Erythroblast (primary cell): ENCODE data around the gene MICAL1.

Experiments used
- DNase-seq, 2 experiments: peaks; one replicate each; lab custom pipeline; 2025; lab: John Stamatoyannopoulos, UW
- GATA1 ChIP-seq: IDR thresholded peaks from 2 replicates; pipeline ENCODE4 v1.6.1; 2011; ENCODE audit warnings: low read depth, mild to moderate bottlenecking, control low read depth, low read length, moderate library complexity
- POLR2A ChIP-seq: IDR thresholded peaks from 2 replicates; pipeline ENCODE4 v1.6.1; 2011; ENCODE audit warnings: mild to moderate bottlenecking, low read length

The MICAL1 gene

DNA sequence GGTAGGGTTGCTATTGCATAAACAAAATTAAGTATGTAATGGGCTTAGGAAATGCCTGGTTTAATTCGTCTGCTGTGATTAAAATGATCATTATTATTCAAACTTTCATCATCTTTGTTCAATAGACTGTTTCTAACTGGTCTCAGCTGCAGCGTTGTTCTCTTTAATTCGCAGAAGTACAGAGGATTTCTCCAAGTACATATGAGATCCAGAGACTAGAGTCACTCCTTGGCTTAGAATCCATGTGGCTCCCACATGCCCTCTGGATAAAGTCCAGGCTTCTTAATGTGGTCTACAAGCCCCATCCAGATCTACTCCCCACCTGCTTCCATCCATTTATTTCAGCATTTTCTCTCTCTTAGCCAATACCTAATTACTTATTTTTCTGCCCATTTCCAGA is 28.6 kb upstream of the MICAL1 start:
- no peak for DNase-seq
- TF ChIP-seq GATA1 = no peak

GRCh38 chr6:109483735-109484057 is 28.1 kb upstream of the MICAL1 start:
- no peak for DNase-seq
- TF ChIP-seq GATA1 (no peak), POLR2A (no peak)

DNA sequence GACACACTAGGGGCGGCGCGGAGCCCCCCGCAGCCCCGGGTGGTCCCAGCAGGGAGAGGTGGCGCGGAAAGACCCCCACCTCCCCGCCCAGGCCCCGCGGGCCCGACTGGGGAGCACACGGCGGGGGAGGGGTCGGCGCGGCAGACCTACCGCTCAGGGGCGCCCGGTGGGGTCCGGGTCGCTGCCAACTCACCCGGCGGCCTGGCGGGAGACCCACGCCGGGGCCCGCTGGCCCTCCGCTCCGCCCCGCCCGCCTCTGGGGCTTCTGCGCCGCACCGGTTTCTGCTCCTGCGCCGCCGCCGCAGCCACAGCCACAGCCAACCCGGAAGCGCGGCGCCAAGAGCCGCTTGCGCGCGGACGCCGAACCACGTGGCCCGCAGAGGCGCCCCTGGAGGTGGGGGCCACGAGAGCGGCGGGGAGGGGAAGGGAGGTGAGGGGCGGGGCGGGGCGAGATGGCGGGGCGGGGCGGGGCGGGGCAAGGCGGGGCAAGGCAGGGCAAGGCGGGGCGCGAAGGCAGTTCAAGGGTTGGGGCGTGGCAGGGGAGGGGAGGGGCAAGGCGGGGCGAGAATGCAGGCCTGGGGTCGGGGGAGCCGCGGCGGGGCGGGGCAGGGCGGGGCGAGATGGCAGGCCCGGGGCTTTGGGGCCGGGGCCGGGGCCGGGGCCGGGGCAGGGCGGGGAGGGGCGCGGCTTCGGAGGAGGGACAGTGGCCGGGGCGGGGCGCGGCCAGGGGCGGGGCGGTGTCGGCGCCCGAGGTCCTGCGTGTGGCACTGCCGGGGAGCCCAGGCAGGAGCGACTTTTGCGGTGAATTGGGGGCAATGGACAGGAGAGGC is 27.5 kb upstream of the MICAL1 start, which contains the start of gene ZBTB24:
Gene ZBTB24, minus strand, starts transcription at position 315 of the 830 bp plus-strand sequence. CDS start 1,193 bp downstream, outside the sequence.
- DNase-seq = peak; percentile 84 to 89
- no peak for TF ChIP-seq GATA1
- peak; percentile 35 for TF ChIP-seq POLR2A

GRCh38 chr6:109480993-109481480 is 25.5 kb upstream of the MICAL1 start:
- no peak for DNase-seq
- TF ChIP-seq POLR2A (no peak), GATA1 (no peak)

- DNase-seq = no peak
- TF ChIP-seq POLR2A (no peak), GATA1 (no peak)
Observed at GRCh38 chr6:109478841-109479624, 23.5 kb upstream of the MICAL1 start.

- TF ChIP-seq POLR2A = no peak
- TF ChIP-seq GATA1 = no peak
- DNase-seq = no peak
Observed at GRCh38 chr6:109478222-109478805, 22.7 kb upstream of the MICAL1 start.

GRCh38 chr6:109477725-109478124 is 22.2 kb upstream of the MICAL1 start:
- TF ChIP-seq POLR2A (no peak), GATA1 (no peak)

DNA sequence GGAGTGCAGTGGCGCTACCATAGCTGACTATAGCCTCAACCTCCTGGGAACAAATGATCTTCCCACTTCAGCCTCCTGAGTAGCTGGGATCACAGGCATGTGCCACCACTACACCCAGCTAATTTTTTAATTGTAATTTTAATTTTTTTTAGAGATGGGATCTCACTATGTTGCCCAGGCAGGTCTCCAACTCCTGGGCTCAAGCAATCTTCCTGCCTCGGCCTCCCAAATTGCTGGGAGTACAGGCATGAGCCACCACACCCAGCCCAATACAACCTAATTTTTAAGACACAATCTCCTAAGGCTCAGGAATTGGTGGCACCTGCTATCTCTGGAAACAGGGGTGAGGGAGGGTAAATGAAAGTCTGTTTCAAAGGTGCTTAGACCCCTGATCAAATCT is 21.6 kb upstream of the MICAL1 start:
- no peak for TF ChIP-seq POLR2A
- TF ChIP-seq GATA1 = no peak
- no peak for DNase-seq

More at GRCh38 chr6:109477725-109478124, 22.2 kb upstream of the MICAL1 start:
- DNase-seq = no peak

DNA sequence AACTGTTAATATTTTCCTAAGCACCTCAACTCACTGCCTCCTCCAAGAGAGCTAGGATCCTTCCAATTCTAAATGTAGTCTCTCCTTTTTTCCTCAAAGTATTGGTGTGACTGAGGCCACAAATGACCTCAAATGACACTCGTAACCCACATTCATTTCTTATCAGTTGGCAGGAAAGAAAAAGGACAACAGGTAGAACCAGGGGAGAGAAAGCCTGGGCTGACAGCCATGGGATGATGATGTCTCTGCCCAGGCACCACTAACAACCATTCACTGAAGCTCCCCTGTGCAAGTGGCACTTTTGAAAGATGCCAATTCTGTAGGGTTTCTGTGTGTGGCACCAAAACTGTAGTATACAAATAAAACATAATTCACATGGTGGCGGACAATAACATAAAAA is 20.1 kb upstream of the MICAL1 start:
- TF ChIP-seq POLR2A (no peak), GATA1 (no peak)

GRCh38 chr6:109474995-109475394 is 19.4 kb upstream of the MICAL1 start:
- TF ChIP-seq GATA1 = no peak
- TF ChIP-seq POLR2A = no peak
- DNase-seq = no peak

More for the DNA sequence above, 20.1 kb upstream of the MICAL1 start:
- DNase-seq = no peak

GRCh38 chr6:109473120-109473519 is 17.5 kb upstream of the MICAL1 start:
- TF ChIP-seq POLR2A = no peak
- no peak for TF ChIP-seq GATA1
- no peak for DNase-seq

DNA sequence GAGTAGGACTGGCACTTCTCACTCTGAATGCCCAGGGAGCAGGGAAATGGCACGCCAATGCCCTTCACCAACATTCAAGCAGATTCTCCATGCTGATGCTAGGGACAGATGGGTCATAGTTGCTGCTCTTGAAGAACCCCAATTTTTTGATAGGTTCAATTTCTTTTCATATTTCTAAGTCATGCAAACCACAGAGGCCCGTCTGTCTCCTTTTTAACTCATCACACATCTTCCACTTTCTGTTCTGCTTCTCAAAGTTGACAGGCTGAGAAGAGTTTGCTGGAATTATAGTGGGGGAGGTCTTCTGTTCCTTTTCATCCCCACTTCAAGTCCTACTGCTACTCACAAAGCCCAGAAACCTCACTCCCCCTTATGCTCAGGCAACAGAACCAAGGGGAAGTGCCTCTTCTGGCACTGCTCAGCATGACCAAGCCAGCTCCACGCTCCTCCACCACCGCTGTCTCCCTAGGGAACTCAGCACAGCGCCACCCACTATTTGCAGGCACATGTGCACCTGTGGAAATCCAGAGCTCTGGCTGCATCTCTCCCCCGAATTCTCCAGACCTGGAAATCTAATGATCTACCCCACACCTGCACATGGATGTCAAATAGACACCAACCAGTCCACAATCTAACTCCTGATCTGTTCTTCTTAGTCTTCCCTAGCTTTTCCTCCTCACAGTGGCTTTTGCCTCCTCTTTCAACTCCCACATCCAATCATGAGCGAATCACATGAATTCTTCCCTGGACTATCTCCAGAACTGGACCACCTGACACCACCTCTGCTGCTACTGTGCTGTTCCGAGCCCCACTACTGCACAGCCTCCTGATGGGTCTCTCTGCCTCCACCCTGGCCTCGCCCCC is 16.8 kb upstream of the MICAL1 start:
- no peak for DNase-seq

More for the DNA sequence above, 16.8 kb upstream of the MICAL1 start:
- TF ChIP-seq GATA1 (no peak), POLR2A (no peak)
